GM21737 (cell line): ENCODE data around the gene WNT7A.

ENCODE experiments used
- ATAC-seq: cut with Tn5 transposase; IDR thresholded peaks from one replicate; pipeline ENCODE4 v1.9.1; 2021; ENCODE audit warnings: mild to moderate bottlenecking, moderate library complexity; ENCODE audit not compliant: unreplicated experiment

The WNT7A gene

GRCh38 chr3:13849018-13849417, 30.9 kb downstream of the WNT7A start:
- ATAC-seq = no peak

- ATAC-seq = no peak
These were observed 32.9 kb downstream of the WNT7A start for GRCh38 chr3:13846716-13847570.

- no peak for ATAC-seq
These were observed 33.6 kb downstream of the WNT7A start for GRCh38 chr3:13846238-13846637.

GRCh38 chr3:13845806-13846205, 34.1 kb downstream of the WNT7A start:
- no peak for ATAC-seq

- no peak for ATAC-seq
These were observed 35.0 kb downstream of the WNT7A start for GRCh38 chr3:13844911-13845310.

- no peak for ATAC-seq
These were observed 35.6 kb downstream of the WNT7A start for GRCh38 chr3:13844286-13844685.

GRCh38 chr3:13843351-13843750, 36.5 kb downstream of the WNT7A start:
- no peak for ATAC-seq

GRCh38 chr3:13842226-13842625, 37.6 kb downstream of the WNT7A start:
- no peak for ATAC-seq

GRCh38 chr3:13841826-13842225, 38.0 kb downstream of the WNT7A start:
- ATAC-seq = no peak

- no peak for ATAC-seq
These were observed 38.7 kb downstream of the WNT7A start for GRCh38 chr3:13841141-13841540.

GRCh38 chr3:13840456-13840855, 39.4 kb downstream of the WNT7A start:
- no peak for ATAC-seq

- no peak for ATAC-seq
These were observed 40.0 kb downstream of the WNT7A start for GRCh38 chr3:13839726-13840340.

GRCh38 chr3:13839253-13839652, 40.6 kb downstream of the WNT7A start:
- ATAC-seq = no peak

GRCh38 chr3:13838421-13838820, 41.5 kb downstream of the WNT7A start:
- ATAC-seq = no peak

GRCh38 chr3:13837751-13838150, 42.1 kb downstream of the WNT7A start:
- ATAC-seq = no peak

GRCh38 chr3:13836658-13837587, 42.9 kb downstream of the WNT7A start:
- no peak for ATAC-seq

- ATAC-seq = no peak
These were observed 44.6 kb downstream of the WNT7A start for GRCh38 chr3:13835246-13835645.

- ATAC-seq = no peak
These were observed 45.4 kb downstream of the WNT7A start for GRCh38 chr3:13834258-13835035.

- no peak for ATAC-seq
These were observed 46.2 kb downstream of the WNT7A start for GRCh38 chr3:13833506-13834257.

GRCh38 chr3:13832130-13832529, 47.7 kb downstream of the WNT7A start:
- ATAC-seq = no peak
